NCI-H510A treated with DMSO at 0.1 percent for 48 hours (cell line): ENCODE data around the gene DNTT.

Experiments used
- DNase-seq: peaks from one replicate; lab custom pipeline; 2025; lab: John Stamatoyannopoulos, UW

Gene DNTT

DNA sequence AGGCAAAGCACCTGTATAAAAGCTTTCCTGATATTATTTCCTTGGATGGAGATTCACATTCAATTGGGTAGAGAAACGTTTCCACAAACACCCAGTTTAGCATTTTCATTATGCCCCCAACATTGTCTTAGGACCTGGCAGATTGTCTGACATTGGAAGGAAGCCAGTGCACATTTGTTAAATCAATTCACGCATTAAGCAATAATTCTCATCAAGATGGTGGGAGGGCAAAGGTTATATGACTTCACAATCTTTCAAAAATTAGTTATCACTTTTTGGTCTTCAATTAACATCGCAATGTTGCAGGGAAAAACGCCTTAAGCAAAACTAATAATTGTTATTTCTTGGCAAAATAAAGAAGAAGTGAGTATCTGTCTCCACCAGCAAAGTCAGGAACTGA is 38.2 kb downstream of the DNTT start:
- no peak for DNase-seq

- no peak for DNase-seq
Observed at GRCh38 chr10:96344178-96344577, 39.9 kb downstream of the DNTT start.

DNA sequence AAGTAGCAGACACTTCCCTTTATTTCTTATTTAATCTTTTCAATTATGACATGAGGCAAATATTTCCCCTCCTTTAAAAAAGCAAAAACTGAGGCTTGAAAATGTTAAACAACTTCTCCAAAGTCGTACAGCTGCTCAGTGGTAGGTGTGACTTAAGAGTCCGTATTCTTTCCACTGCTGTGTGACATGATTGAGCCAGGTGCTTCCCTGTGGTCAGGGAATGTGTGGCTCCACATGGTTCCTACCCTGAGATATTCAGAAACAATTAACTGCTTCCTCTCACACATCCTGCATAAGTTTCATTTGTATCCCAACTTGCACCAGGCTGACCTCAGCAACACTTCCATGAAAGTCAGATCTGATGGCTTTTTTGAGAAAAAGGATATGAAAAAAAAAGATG is 41.0 kb downstream of the DNTT start:
- no peak for DNase-seq

DNA sequence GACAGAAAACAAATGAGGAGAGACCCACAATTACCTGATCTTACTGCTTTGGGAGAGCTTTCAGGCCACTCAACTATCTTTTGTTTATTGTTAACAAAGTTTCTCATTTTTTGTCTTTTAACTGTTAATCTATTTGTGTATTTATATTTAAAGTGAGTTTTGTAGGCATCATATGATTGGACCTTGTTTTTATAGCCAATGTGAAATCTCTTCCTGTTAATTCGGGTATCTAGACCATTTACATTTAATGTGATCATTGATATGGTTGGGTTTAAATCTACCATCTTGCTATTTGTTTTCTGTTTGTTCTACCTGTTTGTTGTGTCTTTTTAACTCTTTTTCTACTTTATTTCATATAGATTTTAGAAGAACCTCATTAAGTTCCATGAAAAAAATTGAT is 42.1 kb downstream of the DNTT start:
- no peak for DNase-seq

GRCh38 chr10:96352027-96352426 is 47.8 kb downstream of the DNTT start:
- no peak for DNase-seq

- DNase-seq, result no peak
Observed at GRCh38 chr10:96352582-96352981, 48.3 kb downstream of the DNTT start.

GRCh38 chr10:96357038-96357620 is 52.9 kb downstream of the DNTT start:
- no peak for DNase-seq

DNA sequence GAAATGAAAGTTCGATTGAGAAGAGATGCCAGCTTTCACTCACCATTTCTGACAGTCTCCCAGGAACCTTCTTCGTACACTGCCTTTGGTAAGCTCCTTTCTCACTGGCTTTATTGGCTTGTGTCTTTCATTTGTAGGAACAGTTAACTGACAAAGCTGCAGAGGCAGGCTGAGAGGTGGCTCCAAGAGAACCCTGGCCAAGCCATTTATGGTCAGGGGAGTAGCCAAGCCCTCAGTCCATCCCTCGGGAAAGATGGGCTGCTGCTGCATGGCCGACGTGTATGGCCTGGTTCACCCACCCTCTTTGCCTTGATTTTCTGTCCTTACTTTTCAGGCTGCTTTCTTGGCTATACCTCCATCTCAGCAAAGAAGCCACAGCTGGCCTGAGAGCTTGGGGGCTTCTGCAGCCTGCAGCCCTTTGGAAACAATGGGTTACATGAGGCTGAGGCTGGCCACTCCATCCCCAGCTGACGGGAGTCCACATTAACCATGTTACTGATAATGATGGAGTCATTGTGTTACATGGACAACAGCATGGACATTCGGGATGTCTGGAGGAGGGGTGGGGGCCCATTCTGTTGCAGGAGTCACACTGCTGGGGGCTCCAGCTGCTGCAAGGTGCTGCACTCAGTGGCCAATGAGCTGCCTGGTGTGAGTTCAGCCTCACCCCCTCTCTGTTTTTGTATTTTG is 54.8 kb downstream of the DNTT start, which contains the start of gene OPALIN:
TSS of gene OPALIN (minus strand) at position 152 of the 690 bp plus-strand sequence. CDS start at position 46, 106 bp downstream.
- DNase-seq, result no peak

DNA sequence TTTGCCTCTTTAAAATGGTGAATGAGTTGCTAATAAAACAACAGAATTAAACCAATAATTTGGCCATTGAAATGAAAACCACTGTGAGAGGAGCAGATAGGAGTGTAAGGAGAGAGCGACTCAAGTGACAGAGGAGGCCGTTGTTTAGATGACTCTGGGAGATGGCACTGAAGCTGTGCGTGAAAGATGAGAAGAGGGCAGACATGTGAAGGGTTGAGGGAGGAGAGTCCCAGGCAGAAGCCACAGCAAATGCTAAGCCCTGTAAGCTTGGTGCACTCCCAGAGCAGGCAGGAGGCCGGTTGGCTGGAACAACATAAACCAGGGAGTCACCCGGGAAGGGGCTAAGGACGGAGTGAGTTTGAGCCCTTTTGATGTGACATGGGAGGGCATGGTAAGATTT is 55.4 kb downstream of the DNTT start:
- DNase-seq, result no peak

DNA sequence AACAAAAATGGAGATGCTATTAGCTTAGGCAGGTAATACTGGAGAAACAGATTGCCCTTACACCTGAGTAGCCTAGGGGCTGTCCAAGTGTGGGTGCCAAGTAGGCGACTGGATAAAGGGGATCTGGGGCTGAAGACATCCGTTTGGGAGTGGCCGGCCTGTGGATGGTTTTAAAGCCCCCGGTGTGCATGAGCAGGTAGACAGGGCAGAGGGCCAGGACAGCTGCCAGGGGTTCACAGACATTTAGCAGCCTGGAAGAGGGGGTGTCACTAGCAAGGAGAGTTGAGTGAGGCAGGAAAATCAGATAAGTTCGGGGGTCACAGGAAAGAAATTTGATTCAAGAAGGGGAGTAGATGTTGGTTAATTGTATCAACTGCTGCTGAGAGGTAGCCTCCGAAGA is 56.1 kb downstream of the DNTT start:
- no peak for DNase-seq

GRCh38 chr10:96360766-96361165 is 56.5 kb downstream of the DNTT start:
- no peak for DNase-seq

- DNase-seq, result no peak
Observed at GRCh38 chr10:96365571-96365970, 61.3 kb downstream of the DNTT start.

DNA sequence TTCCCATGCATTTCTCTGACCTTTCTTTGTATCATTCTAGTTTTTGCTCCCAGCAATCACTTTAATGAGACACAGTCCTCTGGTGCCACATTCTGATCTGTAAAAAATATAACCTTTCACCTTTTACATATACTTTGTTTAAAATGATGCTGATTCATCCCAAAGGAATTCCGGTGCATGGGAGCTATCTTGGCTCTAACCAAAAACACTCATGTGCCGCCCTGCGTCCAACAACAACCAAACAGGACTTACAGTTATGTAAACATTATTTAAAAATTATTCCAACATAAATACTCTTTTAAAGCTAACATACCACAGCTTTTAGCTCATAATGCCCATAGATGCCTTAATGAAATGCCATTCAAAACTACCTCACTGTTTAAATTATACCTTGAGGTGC is 62.3 kb downstream of the DNTT start:
- no peak for DNase-seq

DNA sequence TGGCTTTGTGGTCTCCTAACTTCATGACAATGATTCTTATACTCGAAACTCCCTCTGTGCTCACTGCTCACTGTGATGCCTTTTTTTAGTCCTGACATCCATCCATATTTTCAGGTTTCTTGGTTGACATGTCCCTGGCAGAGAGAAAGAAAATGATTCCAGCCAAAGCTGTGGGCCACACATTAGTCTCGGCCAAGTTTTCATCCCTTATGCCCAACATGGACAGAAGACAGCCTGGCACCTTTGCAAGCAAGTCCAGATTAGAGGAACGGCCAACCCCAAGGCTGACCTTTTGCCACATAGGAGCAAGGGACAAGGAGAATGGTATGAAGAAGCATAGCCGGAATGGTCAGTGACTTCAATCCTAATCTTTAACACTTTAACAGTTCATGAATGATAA is 63.2 kb downstream of the DNTT start:
- no peak for DNase-seq

DNA sequence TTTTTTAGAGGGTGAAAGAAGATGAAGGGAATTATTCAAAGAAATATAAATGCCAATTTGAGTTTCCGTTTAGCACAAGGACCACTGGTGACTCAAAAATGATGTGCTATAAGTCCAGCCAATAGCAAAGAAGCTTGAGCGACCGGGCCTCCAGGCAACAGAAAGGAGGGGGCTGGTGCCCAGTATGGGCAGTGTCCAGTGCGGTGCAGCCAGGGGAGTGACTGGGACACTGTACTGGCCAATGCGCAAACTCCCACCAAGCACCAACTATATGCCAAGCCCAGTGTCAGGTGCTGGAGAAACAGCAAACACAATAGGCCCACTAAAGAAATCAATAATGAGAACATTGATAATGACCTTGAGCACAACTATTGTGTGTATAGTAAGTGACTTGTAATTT is 64.7 kb downstream of the DNTT start:
- DNase-seq, result no peak

GRCh38 chr10:96369890-96370583 is 65.8 kb downstream of the DNTT start:
- no peak for DNase-seq

DNA sequence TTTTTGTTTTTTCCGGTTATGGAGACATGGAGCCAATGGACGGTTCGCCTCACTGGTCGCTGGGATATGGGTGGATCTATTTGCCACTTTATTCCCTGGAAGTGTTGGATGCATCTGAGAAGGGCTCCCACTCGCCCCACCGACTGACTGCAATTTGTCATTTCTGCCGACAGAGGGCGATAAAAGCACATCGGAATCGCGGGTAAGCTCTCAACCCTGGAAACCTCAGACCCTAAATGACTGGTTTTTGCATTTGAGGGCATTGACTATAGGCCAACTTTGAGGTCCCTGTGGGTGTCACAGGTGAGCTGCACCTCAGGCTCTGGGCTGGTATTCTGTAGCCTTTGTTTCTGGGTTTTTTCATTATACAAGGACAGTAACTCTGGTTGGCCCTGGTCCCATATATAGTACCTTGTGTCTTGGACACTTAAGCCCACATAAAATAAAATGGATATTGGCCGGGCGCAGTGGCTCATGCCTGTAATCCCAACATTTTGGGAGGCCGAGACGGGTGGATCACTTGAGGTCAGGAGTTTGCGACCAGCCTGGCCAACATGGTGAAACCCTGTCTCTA is 66.4 kb downstream of the DNTT start:
- DNase-seq, result peak; percentile 59

DNA sequence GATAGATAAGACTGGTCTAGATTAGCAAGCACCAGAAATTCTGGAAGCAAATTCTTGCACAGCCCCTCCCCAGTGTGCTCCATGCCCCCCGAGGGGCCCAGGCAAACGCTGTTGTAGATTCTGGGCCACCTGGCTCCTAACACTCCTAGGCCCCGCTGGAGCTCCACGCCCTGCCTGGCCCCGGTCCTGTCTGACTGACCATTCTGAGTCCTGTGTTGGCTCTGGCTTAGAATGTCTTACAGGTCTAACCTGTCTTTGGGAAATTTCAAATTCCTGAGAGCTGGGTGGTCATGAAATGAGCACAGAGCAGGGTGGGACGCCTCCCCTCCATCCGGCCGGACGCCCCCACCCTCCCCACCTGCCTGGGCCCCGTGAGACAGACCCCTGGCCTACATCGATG is 67.1 kb downstream of the DNTT start:
- no peak for DNase-seq

DNA sequence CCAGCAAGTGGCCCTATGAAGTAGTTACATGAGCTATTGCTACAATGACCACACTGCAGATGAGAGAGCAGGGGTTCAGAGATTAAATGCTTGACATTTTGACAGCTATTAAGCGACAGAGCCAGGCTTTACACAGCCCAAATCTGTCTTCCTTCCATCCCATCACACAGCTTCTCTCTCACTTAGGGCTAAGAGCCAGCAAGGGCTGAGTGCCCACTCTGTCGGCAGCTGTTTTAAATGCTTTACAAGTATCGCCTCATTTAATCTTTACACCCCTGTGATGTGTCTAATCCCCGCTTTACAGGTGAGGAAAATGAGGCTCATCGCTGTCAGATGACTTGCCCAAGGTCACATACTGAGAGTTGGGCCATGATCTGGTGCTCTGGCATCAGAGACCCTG is 69.8 kb downstream of the DNTT start:
- DNase-seq, result no peak

GRCh38 chr10:96374639-96374984 is 70.4 kb downstream of the DNTT start:
- no peak for DNase-seq

GRCh38 chr10:96374985-96375830 is 71.0 kb downstream of the DNTT start:
- peak; percentile 90 for DNase-seq

- no peak for DNase-seq
Observed at GRCh38 chr10:96376483-96376882, 72.2 kb downstream of the DNTT start.
